PC-9 (cell line): ENCODE data around the gene MYRIP.

Source experiments
- EZH2 ChIP-seq: fragments of 200-600 bp; sonication (generic); IDR thresholded peaks from 2 replicates; pipeline ENCODE4 v1.8.0; 2017; ENCODE audit warnings: antibody characterized with exemption, low read depth
- TF ChIP-seq, protein P1 (sequence below): fragments of 200-600 bp; sonication (generic); conservative IDR thresholded peaks from 2 replicates; pipeline ENCODE4 v1.6.1; 2017; ENCODE audit warnings: mixed run types, antibody characterized with exemption, mild to moderate bottlenecking, moderate library complexity

DNA sequence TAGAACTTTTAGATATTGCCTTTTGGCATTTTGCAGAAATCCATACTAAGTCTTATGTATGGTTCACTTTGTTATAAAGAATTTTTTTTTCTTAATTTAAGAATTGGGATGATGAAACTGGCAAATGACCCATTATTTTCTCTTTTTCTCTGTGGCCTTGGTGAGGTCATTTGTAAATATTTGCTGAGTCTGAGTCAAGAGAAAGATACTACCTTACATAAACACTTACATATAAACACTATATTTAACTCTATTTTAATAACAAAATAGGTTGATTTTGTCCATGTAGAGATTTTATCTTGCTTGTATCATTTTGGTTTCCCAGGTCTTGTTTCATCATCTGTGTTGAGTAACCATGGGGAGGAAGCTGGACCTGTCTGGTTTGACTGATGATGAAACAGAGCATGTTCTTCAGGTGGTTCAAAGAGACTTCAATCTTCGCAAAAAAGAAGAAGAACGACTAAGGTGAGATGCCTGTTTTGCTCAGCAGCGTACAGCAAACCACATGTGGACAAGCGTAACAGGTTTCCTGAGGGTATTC is 91.1 kb downstream of the MYRIP start:
- TF ChIP-seq, protein P1, sequence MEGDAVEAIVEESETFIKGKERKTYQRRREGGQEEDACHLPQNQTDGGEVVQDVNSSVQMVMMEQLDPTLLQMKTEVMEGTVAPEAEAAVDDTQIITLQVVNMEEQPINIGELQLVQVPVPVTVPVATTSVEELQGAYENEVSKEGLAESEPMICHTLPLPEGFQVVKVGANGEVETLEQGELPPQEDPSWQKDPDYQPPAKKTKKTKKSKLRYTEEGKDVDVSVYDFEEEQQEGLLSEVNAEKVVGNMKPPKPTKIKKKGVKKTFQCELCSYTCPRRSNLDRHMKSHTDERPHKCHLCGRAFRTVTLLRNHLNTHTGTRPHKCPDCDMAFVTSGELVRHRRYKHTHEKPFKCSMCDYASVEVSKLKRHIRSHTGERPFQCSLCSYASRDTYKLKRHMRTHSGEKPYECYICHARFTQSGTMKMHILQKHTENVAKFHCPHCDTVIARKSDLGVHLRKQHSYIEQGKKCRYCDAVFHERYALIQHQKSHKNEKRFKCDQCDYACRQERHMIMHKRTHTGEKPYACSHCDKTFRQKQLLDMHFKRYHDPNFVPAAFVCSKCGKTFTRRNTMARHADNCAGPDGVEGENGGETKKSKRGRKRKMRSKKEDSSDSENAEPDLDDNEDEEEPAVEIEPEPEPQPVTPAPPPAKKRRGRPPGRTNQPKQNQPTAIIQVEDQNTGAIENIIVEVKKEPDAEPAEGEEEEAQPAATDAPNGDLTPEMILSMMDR = no peak
- no peak for TF ChIP-seq EZH2
